ENCODE results near the gene SUCLG1.
"Not testable (repeated sequence)": the region's sequence is repeated elsewhere in the genome, so short reads cannot be mapped to it uniquely, and the experiment has no call there.

SUCLG1 gene

GRCh38 chr2:84424152-84424551, 34.9 kb downstream of the SUCLG1 start:
- ChIA-PET CTCF (interaction anchor here (0.9 to 5.6 kb wide), 8 partner anchors 9 to 401 kb away, joined by 3 to 45 read pairs (median 4); no protein-coding TSS in a partner anchor), POLR2A (no interaction called here)
- DNase-seq (ENCODE audit: low read depth, low spot score), result no peak
- TF ChIP-seq, protein P1, sequence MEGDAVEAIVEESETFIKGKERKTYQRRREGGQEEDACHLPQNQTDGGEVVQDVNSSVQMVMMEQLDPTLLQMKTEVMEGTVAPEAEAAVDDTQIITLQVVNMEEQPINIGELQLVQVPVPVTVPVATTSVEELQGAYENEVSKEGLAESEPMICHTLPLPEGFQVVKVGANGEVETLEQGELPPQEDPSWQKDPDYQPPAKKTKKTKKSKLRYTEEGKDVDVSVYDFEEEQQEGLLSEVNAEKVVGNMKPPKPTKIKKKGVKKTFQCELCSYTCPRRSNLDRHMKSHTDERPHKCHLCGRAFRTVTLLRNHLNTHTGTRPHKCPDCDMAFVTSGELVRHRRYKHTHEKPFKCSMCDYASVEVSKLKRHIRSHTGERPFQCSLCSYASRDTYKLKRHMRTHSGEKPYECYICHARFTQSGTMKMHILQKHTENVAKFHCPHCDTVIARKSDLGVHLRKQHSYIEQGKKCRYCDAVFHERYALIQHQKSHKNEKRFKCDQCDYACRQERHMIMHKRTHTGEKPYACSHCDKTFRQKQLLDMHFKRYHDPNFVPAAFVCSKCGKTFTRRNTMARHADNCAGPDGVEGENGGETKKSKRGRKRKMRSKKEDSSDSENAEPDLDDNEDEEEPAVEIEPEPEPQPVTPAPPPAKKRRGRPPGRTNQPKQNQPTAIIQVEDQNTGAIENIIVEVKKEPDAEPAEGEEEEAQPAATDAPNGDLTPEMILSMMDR (IDR thresholded peaks at IDR 0.05; ENCODE audit: insufficient read depth, low read length, missing control alignments), result peak; percentile 40
- H3K4me3 ChIP-seq (ENCODE audit: low read depth, low read length), result no peak overlapping the region

GRCh38 chr2:84421791-84422190, 37.3 kb downstream of the SUCLG1 start:
- ChIA-PET CTCF (interaction anchor here (0.6 to 5.6 kb wide), 4 partner anchors 49 to 111 kb away, joined by 3 to 45 read pairs (median 4); no protein-coding TSS in a partner anchor), POLR2A (no interaction called here)
- TF ChIP-seq, protein P1 (IDR thresholded peaks at IDR 0.05; ENCODE audit: insufficient read depth, low read length, missing control alignments), result no peak
- no peak for DNase-seq (ENCODE audit: low read depth, low spot score)
- H3K4me3 ChIP-seq (ENCODE audit: low read depth, low read length), result no peak overlapping the region

GRCh38 chr2:84421197-84421596, 37.9 kb downstream of the SUCLG1 start:
- ChIA-PET CTCF (interaction anchor here (5.6 kb wide), 1 partner anchor 104 kb away, joined by 45 read pairs; no protein-coding TSS in a partner anchor), POLR2A (no interaction called here)
- TF ChIP-seq, protein P1 (IDR thresholded peaks at IDR 0.05; ENCODE audit: insufficient read depth, low read length, missing control alignments), result no peak
- DNase-seq (ENCODE audit: low read depth, low spot score), result no peak
- H3K4me3 ChIP-seq (ENCODE audit: low read depth, low read length), result no peak overlapping the region

GRCh38 chr2:84417453-84418145, 41.5 kb downstream of the SUCLG1 start:
- CTCF ChIA-PET, result interaction anchor here (1.0 to 2.3 kb wide), 3 partner anchors 8 to 395 kb away, joined by 6 to 8 read pairs (median 6); no protein-coding TSS in a partner anchor
- DNase-seq (ENCODE audit: low read depth, low spot score), result no peak
- POLR2A ChIA-PET, result interaction anchor here (0.6 kb wide), 1 partner anchor 101 kb away, joined by 4 read pairs; no protein-coding TSS in a partner anchor
- TF ChIP-seq, protein P1 (IDR thresholded peaks at IDR 0.05; ENCODE audit: insufficient read depth, low read length, missing control alignments), result no peak
- no peak overlapping the region for H3K4me3 ChIP-seq (ENCODE audit: low read depth, low read length)

DNA sequence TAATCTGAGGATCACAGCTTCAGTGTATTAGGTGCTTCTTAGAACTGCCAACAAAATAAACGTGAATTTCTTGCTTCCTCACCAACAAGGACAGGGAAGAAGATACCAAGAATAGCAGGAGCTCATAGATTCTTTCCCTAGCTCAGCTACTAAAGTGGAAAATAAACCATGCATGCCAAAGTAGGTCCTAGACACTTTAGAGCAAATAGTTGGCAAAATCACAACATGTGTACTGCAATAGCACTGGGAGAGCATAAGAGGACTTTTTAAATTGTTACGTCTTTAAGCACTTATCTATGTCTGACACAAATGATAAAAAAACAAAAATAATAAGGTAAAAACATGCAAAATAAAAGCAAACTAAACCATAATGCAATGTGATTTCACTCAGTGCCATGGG, 49.5 kb downstream of the SUCLG1 start:
- TF ChIP-seq, protein P1 (IDR thresholded peaks at IDR 0.05; ENCODE audit: insufficient read depth, low read length, missing control alignments), result no peak
- DNase-seq (ENCODE audit: low read depth, low spot score), result no peak
- H3K4me3 ChIP-seq (ENCODE audit: low read depth, low read length), result no peak overlapping the region
- ChIA-PET POLR2A (no interaction called here), CTCF (interaction anchor here (1.3 kb wide), 1 partner anchor 106 kb away, joined by 3 read pairs; no protein-coding TSS in a partner anchor)

- H3K4me3 ChIP-seq (ENCODE audit: low read depth, low read length); POLR2A ChIA-PET; DNase-seq (ENCODE audit: low read depth, low spot score); CTCF ChIA-PET: not testable (repeated sequence)
Observed at GRCh38 chr2:84402111-84402510, 57.0 kb downstream of the SUCLG1 start.

- CTCF ChIA-PET, result interaction anchor here (0.8 kb wide), 1 partner anchor 33 kb away, joined by 3 read pairs; no protein-coding TSS in a partner anchor
- H3K4me3 ChIP-seq (ENCODE audit: low read depth, low read length); DNase-seq (ENCODE audit: low read depth, low spot score); POLR2A ChIA-PET: not testable (repeated sequence)
Observed at GRCh38 chr2:84399839-84400238, 59.2 kb downstream of the SUCLG1 start.

Measured in AG04449 (cell line).